Memory B cell (primary cell): ENCODE data around the gene MCRIP1.

Experiments
- ATAC-seq: fragments of 150-1000 bp; cut with Tn5 transposase; 2 replicates; pipeline ENCODE4 v1.10.0; 2021; ENCODE audit warnings: low read depth, mild to moderate bottlenecking, moderate library complexity
- DNase-seq, 2 donors: peaks; one replicate each; pipeline ENCODE4 v3.0.0; 2022; ENCODE audit warnings: low spot score in 2 of 2
- H3K27ac Mint-ChIP-seq: one replicate; pipeline ENCODE4 v1.8.0; 2022; ENCODE audit warnings: mild to moderate bottlenecking, moderate library complexity, mixed read lengths
- H3K27me3 Mint-ChIP-seq: one replicate; pipeline ENCODE4 v1.8.0; 2022; ENCODE audit warnings: mixed read lengths
- H3K36me3 Mint-ChIP-seq: one replicate; pipeline ENCODE4 v1.8.0; 2022; ENCODE audit warnings: mild to moderate bottlenecking, mixed read lengths
- H3K4me1 Mint-ChIP-seq: one replicate; pipeline ENCODE4 v1.8.0; 2022; ENCODE audit warnings: mixed read lengths
- H3K4me3 Mint-ChIP-seq: one replicate; pipeline ENCODE4 v1.8.0; 2022; ENCODE audit warnings: mild to moderate bottlenecking, moderate library complexity, mixed read lengths
- H3K9me3 Mint-ChIP-seq: one replicate; pipeline ENCODE4 v1.8.0; 2022; ENCODE audit warnings: mixed read lengths

Gene MCRIP1

DNA sequence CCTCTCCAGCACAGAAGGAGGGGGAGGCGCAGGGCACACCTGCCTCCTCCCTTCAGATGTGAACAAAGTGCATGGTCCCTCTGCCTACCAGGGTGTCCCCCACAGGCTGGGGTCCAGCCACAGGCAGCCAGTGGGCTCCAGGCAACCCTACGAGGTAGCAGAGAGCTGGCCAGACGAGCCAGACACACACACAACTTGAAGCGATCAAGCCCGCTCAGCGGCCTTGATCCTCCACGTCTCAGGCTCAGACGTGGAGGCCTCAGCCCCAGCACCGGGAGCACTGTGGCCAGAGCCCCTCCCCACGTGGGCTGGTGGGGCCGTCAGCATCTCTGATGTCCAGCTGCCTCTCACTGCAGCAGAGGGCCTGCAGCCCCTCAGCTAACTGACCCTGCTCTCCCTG is 8.5 kb downstream of the MCRIP1 start:
- no peak for ATAC-seq
- Mint-ChIP-seq H3K27ac (no peak overlapping the region), H3K4me1 (peaks cover 8% of the 10 kb centered on the region), H3K4me3 (no peak overlapping the region), H3K36me3 (peaks cover 8% of the 10 kb centered on the region), H3K27me3 (no peaks in the 10 kb centered on the region), H3K9me3 (no peaks in the 10 kb centered on the region)
- no peak for DNase-seq

GRCh38 chr17:81823820-81824550 is 9.1 kb downstream of the MCRIP1 start:
- no peak for ATAC-seq
- H3K27ac Mint-ChIP-seq: no peak overlapping the region

DNA sequence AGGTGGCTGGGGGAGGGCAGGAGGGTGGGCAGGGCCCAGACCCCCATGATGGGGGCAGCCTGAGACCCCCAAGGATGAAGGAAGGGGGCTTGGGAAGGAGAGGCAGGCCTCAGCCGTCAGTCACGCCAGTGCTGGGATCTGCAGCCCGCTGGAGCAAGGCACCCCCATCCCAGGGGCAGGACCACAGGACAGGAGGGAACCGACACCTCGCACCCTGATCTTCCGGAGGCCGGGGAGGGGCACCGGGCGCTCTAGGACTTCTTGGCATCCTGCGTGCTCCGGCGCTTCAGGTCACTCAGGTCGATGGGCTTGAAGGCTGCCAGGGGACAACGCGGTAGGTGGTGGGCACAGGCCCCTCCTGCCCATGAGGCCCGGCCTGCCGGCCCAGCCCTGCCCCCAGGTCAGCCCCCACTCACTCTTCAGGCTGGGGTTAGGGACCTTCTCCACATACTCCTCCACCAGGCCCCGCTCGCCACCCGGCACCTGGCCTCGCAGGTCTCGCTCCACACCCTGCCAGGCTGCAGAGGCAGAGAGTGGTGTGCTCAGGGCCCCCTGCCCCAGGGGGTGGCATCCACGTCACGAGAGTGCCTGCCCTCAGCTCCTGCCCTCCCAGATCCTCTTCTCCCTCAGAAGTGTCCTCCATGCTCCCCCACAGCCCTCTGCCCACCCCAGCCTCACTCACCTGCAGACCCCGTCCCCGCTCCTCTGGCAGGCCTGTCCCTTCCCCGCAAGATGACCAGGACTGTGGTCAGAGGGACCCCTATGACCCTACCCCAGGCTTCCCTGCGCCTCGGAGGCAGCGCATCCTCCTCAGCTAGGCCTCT is 9.9 kb downstream of the MCRIP1 start:
- Mint-ChIP-seq H3K27me3 (peaks cover 2% of the 10 kb centered on the region), H3K4me1 (peaks cover 5% of the 10 kb centered on the region), H3K9me3 (no peaks in the 10 kb centered on the region), H3K4me3 (no peak overlapping the region), H3K36me3 (peaks cover 8% of the 10 kb centered on the region), H3K27ac (no peak overlapping the region)
- no peak for DNase-seq
- no peak for ATAC-seq

More at GRCh38 chr17:81823820-81824550, 9.1 kb downstream of the MCRIP1 start:
- H3K9me3 Mint-ChIP-seq: no peaks in the 10 kb centered on the region
- peaks cover 8% of the 10 kb centered on the region for H3K36me3 Mint-ChIP-seq
- DNase-seq: no peak
- H3K4me3 Mint-ChIP-seq: no peak overlapping the region
- H3K4me1 Mint-ChIP-seq: peaks cover 8% of the 10 kb centered on the region
- no peaks in the 10 kb centered on the region for H3K27me3 Mint-ChIP-seq

DNA sequence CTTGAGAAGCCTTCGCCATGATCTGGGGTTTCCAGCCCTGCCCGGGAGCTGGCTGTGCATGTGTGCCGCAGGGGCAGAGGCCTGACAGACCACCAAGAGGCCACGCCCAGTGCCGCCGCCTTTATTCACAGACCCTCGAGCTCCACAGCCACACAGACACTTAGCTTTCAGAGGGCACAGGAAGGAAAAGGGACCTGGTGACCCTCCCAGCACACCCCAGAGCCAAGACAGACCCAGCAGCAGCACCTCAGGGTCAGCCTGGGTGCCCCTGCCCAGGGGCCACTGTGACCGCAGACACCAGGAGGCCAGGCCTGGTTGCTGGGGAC is 10.8 kb downstream of the MCRIP1 start:
- H3K4me3 Mint-ChIP-seq: no peak overlapping the region
- no peak for ATAC-seq

DNA sequence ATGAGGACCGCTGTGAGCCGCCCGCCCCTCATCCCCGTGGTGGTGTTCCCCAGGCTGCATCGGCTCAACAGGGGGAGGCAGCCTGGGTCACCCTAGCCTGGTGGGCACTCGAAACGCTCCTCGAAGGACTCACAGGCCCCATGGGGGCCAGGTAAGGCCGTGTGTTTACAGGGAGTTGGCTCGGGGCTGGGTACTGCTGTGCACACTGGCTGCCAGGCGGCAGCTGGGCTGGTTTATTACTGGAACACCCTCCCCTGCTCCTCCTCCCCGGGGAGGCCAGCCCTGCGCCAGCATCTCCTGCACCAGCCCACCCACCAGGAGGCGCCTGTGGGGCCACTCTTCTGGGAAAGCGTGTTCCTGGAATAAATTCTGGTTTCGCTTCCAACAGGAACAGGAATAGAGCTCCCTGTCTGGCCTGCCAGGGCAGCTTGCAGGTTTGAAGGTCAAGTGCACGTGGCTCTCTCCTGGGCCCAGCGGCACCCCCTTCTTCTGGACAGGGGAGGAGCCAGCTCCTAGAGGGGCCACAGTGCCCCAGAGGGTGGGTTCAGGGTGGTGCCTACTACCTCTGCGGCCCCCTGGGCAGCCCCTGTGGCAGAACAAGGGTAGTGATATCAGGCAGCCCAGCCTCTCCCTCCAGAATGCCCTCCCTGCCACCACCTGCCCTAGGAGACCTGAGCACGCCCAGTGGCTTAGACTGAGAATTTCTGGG is 11.3 kb downstream of the MCRIP1 start:
- ATAC-seq (no peak), DNase-seq (no peak)
- Mint-ChIP-seq H3K27me3 (peaks cover 6% of the 10 kb centered on the region), H3K36me3 (peaks cover 8% of the 10 kb centered on the region), H3K4me3 (no peak overlapping the region), H3K4me1 (peaks cover 5% of the 10 kb centered on the region), H3K9me3 (no peaks in the 10 kb centered on the region), H3K27ac (no peak overlapping the region)

More for the DNA sequence above, 10.8 kb downstream of the MCRIP1 start:
- H3K36me3 Mint-ChIP-seq: peaks cover 8% of the 10 kb centered on the region
- H3K4me1 Mint-ChIP-seq: peaks cover 5% of the 10 kb centered on the region
- peaks cover 6% of the 10 kb centered on the region for H3K27me3 Mint-ChIP-seq
- no peak for DNase-seq
- H3K9me3 Mint-ChIP-seq: no peaks in the 10 kb centered on the region
- H3K27ac Mint-ChIP-seq: no peak overlapping the region

GRCh38 chr17:81821147-81821546 is 11.9 kb downstream of the MCRIP1 start:
- Mint-ChIP-seq H3K4me1 (peaks cover 4% of the 10 kb centered on the region), H3K4me3 (no peak overlapping the region), H3K27me3 (peaks cover 8% of the 10 kb centered on the region), H3K9me3 (no peaks in the 10 kb centered on the region), H3K36me3 (peaks cover 7% of the 10 kb centered on the region), H3K27ac (no peak overlapping the region)
- DNase-seq (no peak), ATAC-seq (no peak)

GRCh38 chr17:81819708-81820107 is 13.4 kb downstream of the MCRIP1 start:
- peaks cover 5% of the 10 kb centered on the region for H3K36me3 Mint-ChIP-seq
- H3K4me3 Mint-ChIP-seq: no peak overlapping the region
- no peaks in the 10 kb centered on the region for H3K9me3 Mint-ChIP-seq
- ATAC-seq (no peak), DNase-seq (no peak)
- H3K27ac Mint-ChIP-seq: no peak overlapping the region
- no peaks in the 10 kb centered on the region for H3K4me1 Mint-ChIP-seq
- H3K27me3 Mint-ChIP-seq: peaks cover 9% of the 10 kb centered on the region

GRCh38 chr17:81817758-81818147 is 15.3 kb downstream of the MCRIP1 start:
- no peaks in the 10 kb centered on the region for H3K4me1 Mint-ChIP-seq

DNA sequence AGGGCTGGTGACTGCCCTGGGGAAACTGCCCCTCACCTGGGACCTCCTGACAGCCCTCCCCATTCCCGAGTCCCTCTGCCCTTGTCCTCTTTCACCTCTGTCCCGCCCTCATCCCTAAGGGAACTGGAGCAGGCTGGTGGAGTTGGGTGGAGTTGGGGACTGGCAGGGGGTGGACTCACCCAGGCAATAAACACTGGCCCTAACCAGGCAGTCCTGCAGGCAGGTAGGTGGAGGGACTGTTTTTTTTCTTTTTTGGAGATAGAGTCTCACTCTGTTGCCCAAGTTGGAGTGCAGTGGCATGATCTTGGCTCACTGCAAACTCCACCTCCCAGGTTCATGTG is 17.5 kb downstream of the MCRIP1 start:
- ATAC-seq (no peak), DNase-seq (no peak)
- no peak overlapping the region for H3K4me3 Mint-ChIP-seq
- H3K27me3 Mint-ChIP-seq: peaks cover 11% of the 10 kb centered on the region
- H3K9me3 Mint-ChIP-seq: no peaks in the 10 kb centered on the region
- no peaks in the 10 kb centered on the region for H3K4me1 Mint-ChIP-seq
- no peak overlapping the region for H3K27ac Mint-ChIP-seq
- H3K36me3 Mint-ChIP-seq: no peaks in the 10 kb centered on the region

More at GRCh38 chr17:81817758-81818147, 15.3 kb downstream of the MCRIP1 start:
- Mint-ChIP-seq H3K27me3 (peaks cover 9% of the 10 kb centered on the region), H3K9me3 (no peaks in the 10 kb centered on the region), H3K4me3 (no peak overlapping the region), H3K36me3 (no peaks in the 10 kb centered on the region), H3K27ac (no peak overlapping the region)
- ATAC-seq (no peak), DNase-seq (no peak)

DNA sequence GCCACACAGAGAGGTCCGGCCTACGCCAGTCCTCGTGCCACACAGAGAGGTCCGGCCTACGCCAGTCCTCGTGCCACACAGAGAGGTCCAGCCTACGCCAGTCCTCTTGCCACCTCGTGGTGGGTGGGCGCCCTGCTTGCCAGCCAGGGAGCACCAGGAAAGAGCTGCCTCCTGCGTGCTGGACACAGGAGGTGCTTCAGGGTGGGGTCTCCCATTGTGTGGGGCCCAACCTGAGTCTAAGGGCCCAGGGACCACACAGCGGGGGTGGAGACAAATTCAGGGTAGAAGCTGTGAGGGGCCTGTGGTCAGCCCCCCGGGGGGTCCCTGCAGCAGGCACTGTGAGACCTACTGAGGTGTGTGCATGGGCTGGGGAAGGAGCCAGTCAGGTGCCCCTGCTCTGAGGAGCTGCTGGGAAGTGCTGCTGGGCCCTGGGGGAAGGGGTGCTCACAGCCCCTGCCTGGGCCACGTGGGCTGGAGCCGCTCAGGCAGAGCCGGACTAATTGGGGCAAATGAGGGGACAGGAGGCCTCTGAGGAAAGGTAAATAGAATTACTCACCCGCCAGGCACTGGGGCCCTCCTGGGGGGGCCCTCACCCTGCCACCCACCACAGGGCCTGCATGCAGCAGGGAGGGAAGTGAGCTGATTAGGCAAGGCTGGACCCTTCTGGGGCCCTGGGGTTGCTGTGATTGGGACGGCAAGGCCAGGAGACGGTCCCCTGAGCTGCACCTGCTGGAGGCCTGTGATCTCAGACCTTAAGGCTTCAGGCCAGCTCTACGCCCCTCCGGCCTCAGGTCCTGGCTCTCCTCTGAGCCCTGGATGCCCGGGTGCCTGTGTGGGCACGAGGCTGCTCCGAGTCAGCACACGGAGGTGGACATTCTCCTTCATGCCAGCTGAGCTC is 18.1 kb downstream of the MCRIP1 start:
- Mint-ChIP-seq H3K36me3 (no peaks in the 10 kb centered on the region), H3K9me3 (no peaks in the 10 kb centered on the region), H3K4me3 (no peak overlapping the region), H3K27ac (no peak overlapping the region), H3K4me1 (no peaks in the 10 kb centered on the region), H3K27me3 (peaks cover 16% of the 10 kb centered on the region)
- ATAC-seq: no peak
- no peak for DNase-seq

GRCh38 chr17:81813861-81814683 is 19.0 kb downstream of the MCRIP1 start:
- Mint-ChIP-seq H3K9me3 (no peaks in the 10 kb centered on the region), H3K36me3 (no peaks in the 10 kb centered on the region), H3K27ac (no peak overlapping the region), H3K4me1 (peaks cover 5% of the 10 kb centered on the region), H3K4me3 (no peak overlapping the region), H3K27me3 (peaks cover 23% of the 10 kb centered on the region)
- DNase-seq (no peak), ATAC-seq (no peak)

DNA sequence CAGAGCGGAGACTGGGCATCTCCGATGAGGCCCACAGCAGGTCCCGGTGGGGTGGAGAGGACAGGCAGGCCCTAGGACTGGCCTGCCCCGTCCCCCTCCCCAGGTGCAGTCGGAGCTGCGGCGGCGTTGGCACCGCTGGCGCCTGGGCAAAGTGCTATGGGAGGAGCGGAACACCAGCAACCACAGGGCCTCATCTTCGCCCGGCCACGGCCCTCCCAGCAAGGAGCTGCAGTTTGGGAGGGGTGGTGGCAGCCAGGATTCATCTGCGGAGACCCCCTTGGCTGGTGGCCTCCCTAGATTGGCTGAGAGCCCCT is 19.8 kb downstream of the MCRIP1 start:
- Mint-ChIP-seq H3K27me3 (peaks cover 25% of the 10 kb centered on the region), H3K4me1 (peaks cover 5% of the 10 kb centered on the region), H3K4me3 (no peak overlapping the region), H3K36me3 (no peaks in the 10 kb centered on the region), H3K9me3 (no peaks in the 10 kb centered on the region), H3K27ac (no peak overlapping the region)
- no peak for DNase-seq
- ATAC-seq: no peak
